ENCODE measurements around the gene PAK1. TPM values are rescaled to one million over a fixed set of nuclear protein-coding genes. Genes with fewer than 3 reads are reported as not detected.

Gene PAK1
- polyA plus RNA-seq, 1 experiment: 70.3 TPM

DNA sequence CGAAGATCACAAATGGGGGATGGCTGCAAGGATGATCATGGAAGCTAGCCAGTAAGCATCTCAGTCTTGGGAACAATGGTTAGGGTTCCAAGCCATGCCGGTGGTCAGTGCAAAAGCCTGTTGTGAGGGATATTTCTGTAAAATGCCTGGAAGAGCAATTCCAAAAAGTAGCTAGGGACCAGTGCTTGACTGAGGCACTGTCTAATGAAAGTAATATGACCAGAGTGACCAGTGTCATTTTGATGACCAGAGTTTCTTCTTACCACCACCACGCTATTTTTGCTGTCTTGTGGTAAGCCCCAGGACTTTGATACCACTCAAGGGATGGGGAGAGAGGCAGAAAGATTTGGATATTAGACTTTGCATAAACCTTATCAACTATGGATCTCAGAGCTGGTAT lies 190.8 kb downstream of the PAK1 start:
- Histone ChIP-seq H3K27me3 (ENCODE audit: control insufficient read depth, insufficient read depth, low read length) (no peaks in the 10 kb centered on the region), H3K4me3 (ENCODE audit: low read depth, low read length) (no peak overlapping the region), H3K9me3 (ENCODE audit: control insufficient read depth, insufficient read depth, low read length) (no peaks in the 10 kb centered on the region), H3K27ac (ENCODE audit: low read depth, low read length) (no peak overlapping the region)
- ChIA-PET CTCF (interaction anchor here (0.5 to 1.2 kb wide), 2 partner anchors 196 to 265 kb away, joined by 3 to 6 read pairs; no protein-coding TSS in a partner anchor), POLR2A (no interaction called here)
- no peak for DNase-seq (ENCODE audit: low read depth, low spot score)
- TF ChIP-seq, protein P1, sequence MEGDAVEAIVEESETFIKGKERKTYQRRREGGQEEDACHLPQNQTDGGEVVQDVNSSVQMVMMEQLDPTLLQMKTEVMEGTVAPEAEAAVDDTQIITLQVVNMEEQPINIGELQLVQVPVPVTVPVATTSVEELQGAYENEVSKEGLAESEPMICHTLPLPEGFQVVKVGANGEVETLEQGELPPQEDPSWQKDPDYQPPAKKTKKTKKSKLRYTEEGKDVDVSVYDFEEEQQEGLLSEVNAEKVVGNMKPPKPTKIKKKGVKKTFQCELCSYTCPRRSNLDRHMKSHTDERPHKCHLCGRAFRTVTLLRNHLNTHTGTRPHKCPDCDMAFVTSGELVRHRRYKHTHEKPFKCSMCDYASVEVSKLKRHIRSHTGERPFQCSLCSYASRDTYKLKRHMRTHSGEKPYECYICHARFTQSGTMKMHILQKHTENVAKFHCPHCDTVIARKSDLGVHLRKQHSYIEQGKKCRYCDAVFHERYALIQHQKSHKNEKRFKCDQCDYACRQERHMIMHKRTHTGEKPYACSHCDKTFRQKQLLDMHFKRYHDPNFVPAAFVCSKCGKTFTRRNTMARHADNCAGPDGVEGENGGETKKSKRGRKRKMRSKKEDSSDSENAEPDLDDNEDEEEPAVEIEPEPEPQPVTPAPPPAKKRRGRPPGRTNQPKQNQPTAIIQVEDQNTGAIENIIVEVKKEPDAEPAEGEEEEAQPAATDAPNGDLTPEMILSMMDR (IDR thresholded peaks at IDR 0.05; ENCODE audit: low read depth, low read length): no peak

DNA sequence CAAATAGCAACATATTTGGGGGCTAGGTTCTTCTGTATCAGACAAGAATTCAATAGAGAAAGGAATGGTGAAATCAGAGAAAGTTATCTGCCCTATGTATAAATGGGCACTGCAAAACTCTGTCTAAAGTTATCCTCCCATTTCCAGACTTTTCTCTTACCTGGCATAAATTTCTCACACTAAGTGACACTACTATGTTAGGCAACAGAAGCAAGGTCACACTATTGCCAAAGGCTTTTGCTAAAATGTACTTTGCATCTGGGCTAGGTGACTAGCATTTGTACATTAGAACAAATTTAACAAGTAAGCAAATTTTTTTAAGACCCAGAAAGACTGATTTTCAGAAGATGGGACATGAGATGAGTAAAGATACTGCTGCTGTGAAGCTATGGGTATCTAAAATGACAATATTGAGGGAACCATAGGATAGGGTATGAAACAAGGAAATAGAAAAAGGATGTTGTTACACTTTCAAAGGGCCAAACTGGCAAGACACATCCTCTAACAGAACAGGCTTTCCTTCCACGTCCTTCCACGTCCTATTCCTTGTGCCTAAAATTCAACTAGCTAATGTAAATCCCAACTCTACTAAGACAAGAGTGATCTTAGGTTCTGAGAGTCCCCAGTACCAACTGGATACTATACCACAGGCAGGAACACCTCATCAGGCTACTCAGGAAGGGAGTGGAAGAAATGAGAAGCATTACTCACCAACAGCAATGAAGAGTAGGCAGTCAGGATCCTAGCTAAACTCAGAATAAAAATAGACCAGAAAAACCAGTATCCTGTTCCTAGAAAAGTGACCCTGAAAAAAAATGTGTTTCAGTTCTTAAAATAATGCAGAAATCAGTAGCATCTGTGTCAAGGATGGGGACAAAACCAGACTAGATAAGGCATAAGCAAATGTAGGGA lies 195.0 kb downstream of the PAK1 start:
- DNase-seq (ENCODE audit: low read depth, low spot score): no peak
- TF ChIP-seq, protein P1 (IDR thresholded peaks at IDR 0.05; ENCODE audit: low read depth, low read length): no peak
- Histone ChIP-seq H3K4me3 (ENCODE audit: low read depth, low read length) (no peak overlapping the region), H3K27ac (ENCODE audit: low read depth, low read length) (no peak overlapping the region), H3K9me3 (ENCODE audit: control insufficient read depth, insufficient read depth, low read length) (no peaks in the 10 kb centered on the region), H3K27me3 (ENCODE audit: control insufficient read depth, insufficient read depth, low read length) (no peaks in the 10 kb centered on the region)
- ChIA-PET CTCF (no interaction called here), POLR2A (no interaction called here)

DNA sequence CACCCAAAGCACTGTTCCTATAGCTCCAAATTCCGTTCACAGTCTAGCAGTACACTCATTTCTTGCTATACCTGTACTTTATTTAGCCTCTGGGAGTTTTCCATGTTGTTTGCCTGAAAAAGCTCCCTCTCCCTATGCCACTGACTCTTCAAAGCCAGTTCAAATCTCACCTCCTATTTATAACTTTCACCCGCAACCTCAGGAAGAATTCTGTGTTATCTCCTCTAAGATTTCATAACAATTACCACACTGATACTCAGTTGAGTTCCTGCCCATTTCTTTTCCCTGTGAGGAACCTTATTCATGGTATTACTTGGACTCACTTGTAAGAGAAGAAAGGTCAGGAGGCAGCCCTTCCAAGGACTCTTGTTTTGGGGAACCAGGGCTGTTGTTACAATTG lies 197.6 kb downstream of the PAK1 start:
- ChIA-PET POLR2A (no interaction called here), CTCF (no interaction called here)
- no peaks in the 10 kb centered on the region for H3K9me3 ChIP-seq (ENCODE audit: control insufficient read depth, insufficient read depth, low read length)
- no peak overlapping the region for H3K4me3 ChIP-seq (ENCODE audit: low read depth, low read length)
- TF ChIP-seq, protein P1 (IDR thresholded peaks at IDR 0.05; ENCODE audit: low read depth, low read length): no peak
- no peak overlapping the region for H3K27ac ChIP-seq (ENCODE audit: low read depth, low read length)
- DNase-seq (ENCODE audit: low read depth, low spot score): no peak
- H3K27me3 ChIP-seq (ENCODE audit: control insufficient read depth, insufficient read depth, low read length): no peaks in the 10 kb centered on the region

Other genes with a start within 250 kb of the PAK1 start
- not detected in 2 replicates for gene GDPD4, start 172.4 kb downstream of the PAK1 start, polyA plus RNA-seq (2011; rRNA removed)
- gene AQP11, start 115.9 kb upstream of the PAK1 start, polyA plus RNA-seq (2011; rRNA removed): 1.6 and 2.0 TPM in 2 replicates
- 158 and 186 TPM in 2 replicates for gene CLNS1A, start 163.7 kb upstream of the PAK1 start, polyA plus RNA-seq (2011; rRNA removed)